ENCODE measurements around the gene TMEM138.

Gene TMEM138

GRCh38 chr11:61345954-61346843 is 16.0 kb upstream of the TMEM138 start:
- H3K36me3 ChIP-seq (ENCODE audit: control insufficient read depth, low read length) = peaks cover 69% of the 10 kb centered on the region

GRCh38 chr11:61347916-61348461 is 14.2 kb upstream of the TMEM138 start:
- Histone ChIP-seq H3K4me1 (ENCODE audit: control insufficient read depth, low read length) (no peaks in the 10 kb centered on the region), H3K27ac (ENCODE audit: low read depth, low read length) (no peak overlapping the region), H3K9me2 (replicated peaks; ENCODE audit: control insufficient read depth, low read length) (no peaks in the 10 kb centered on the region), H3K4me3 (ENCODE audit: low read length) (no peak overlapping the region), H3K4me2 (ENCODE audit: low read length) (no peak overlapping the region), H3K36me3 (ENCODE audit: control insufficient read depth, low read length) (peaks cover 79% of the 10 kb centered on the region), H3K79me2 (ENCODE audit: control insufficient read depth, low read length) (peaks cover 8% of the 10 kb centered on the region), H3K27me3 (ENCODE audit: control insufficient read depth, low read length) (no peaks in the 10 kb centered on the region), H3K9me3 (ENCODE audit: control insufficient read depth, insufficient read depth, low read length) (no peaks in the 10 kb centered on the region), H3F3A (ENCODE audit: control insufficient read depth, insufficient read depth) (0 out of 2 replicates have a peak, but pooled peaks cover 4% of the 10 kb centered on the region), H4K20me1 (ENCODE audit: control insufficient read depth, insufficient read depth, low read depth, low read length) (0 out of 2 replicates have a peak, but pooled peaks cover 5% of the 10 kb centered on the region)
- TF ChIP-seq EZH2phosphoT487 (IDR thresholded peaks at IDR 0.05; ENCODE audit: borderline replicate concordance, low read length) (no peak), CTCF (IDR thresholded peaks at IDR 0.05; ENCODE audit: low read depth, low read length, poor library complexity, severe bottlenecking) (no peak)

More at GRCh38 chr11:61345954-61346843, 16.0 kb upstream of the TMEM138 start:
- Histone ChIP-seq H4K20me1 (ENCODE audit: control insufficient read depth, insufficient read depth, low read depth, low read length) (0 out of 2 replicates have a peak, but pooled peaks cover 5% of the 10 kb centered on the region), H3K4me1 (ENCODE audit: control insufficient read depth, low read length) (no peaks in the 10 kb centered on the region), H3F3A (ENCODE audit: control insufficient read depth, insufficient read depth) (0 out of 2 replicates have a peak, but pooled peaks cover 4% of the 10 kb centered on the region), H3K9me2 (replicated peaks; ENCODE audit: control insufficient read depth, low read length) (no peaks in the 10 kb centered on the region), H3K4me3 (ENCODE audit: low read length) (no peak overlapping the region), H3K9me3 (ENCODE audit: control insufficient read depth, insufficient read depth, low read length) (no peaks in the 10 kb centered on the region), H3K27me3 (ENCODE audit: control insufficient read depth, low read length) (no peaks in the 10 kb centered on the region), H3K4me2 (ENCODE audit: low read length) (no peak overlapping the region), H3K79me2 (ENCODE audit: control insufficient read depth, low read length) (no peaks in the 10 kb centered on the region), H3K27ac (ENCODE audit: low read depth, low read length) (no peak overlapping the region)
- no peak for TF ChIP-seq CTCF (IDR thresholded peaks at IDR 0.05; ENCODE audit: low read depth, low read length, poor library complexity, severe bottlenecking)
- TF ChIP-seq EZH2phosphoT487 (IDR thresholded peaks at IDR 0.05; ENCODE audit: borderline replicate concordance, low read length) = no peak

GRCh38 chr11:61349189-61349751 is 12.9 kb upstream of the TMEM138 start:
- Histone ChIP-seq H3K9me3 (ENCODE audit: control insufficient read depth, insufficient read depth, low read length) (no peaks in the 10 kb centered on the region), H3K36me3 (ENCODE audit: control insufficient read depth, low read length) (peaks cover 91% of the 10 kb centered on the region), H3K27ac (ENCODE audit: low read depth, low read length) (no peak overlapping the region)

More at GRCh38 chr11:61349189-61349751, 12.9 kb upstream of the TMEM138 start:
- 0 out of 2 replicates have a peak, but pooled peaks cover 5% of the 10 kb centered on the region for H4K20me1 ChIP-seq (ENCODE audit: control insufficient read depth, insufficient read depth, low read depth, low read length)
- no peaks in the 10 kb centered on the region for H3K27me3 ChIP-seq (ENCODE audit: control insufficient read depth, low read length)
- H3K79me2 ChIP-seq (ENCODE audit: control insufficient read depth, low read length) = peaks cover 21% of the 10 kb centered on the region
- no peak overlapping the region for H3K4me3 ChIP-seq (ENCODE audit: low read length)
- H3K9me2 ChIP-seq (replicated peaks; ENCODE audit: control insufficient read depth, low read length) = no peaks in the 10 kb centered on the region
- peaks cover 12% of the 10 kb centered on the region for H3K4me1 ChIP-seq (ENCODE audit: control insufficient read depth, low read length)
- 0 out of 2 replicates have a peak, but pooled peaks cover 4% of the 10 kb centered on the region for H3F3A ChIP-seq (ENCODE audit: control insufficient read depth, insufficient read depth)
- TF ChIP-seq CTCF (IDR thresholded peaks at IDR 0.05; ENCODE audit: low read depth, low read length, poor library complexity, severe bottlenecking) (no peak), EZH2phosphoT487 (IDR thresholded peaks at IDR 0.05; ENCODE audit: borderline replicate concordance, low read length) (no peak)
- no peak overlapping the region for H3K4me2 ChIP-seq (ENCODE audit: low read length)
